Measurements from ENCODE around the gene RAPSN. TPM values are rescaled to one million over a fixed set of nuclear protein-coding genes. Genes with fewer than 3 reads are reported as not detected.

RAPSN gene
- total and polyA plus RNA-seq, 12 donors, result 0.18 to 5.1 (median 2.1) TPM

DNA sequence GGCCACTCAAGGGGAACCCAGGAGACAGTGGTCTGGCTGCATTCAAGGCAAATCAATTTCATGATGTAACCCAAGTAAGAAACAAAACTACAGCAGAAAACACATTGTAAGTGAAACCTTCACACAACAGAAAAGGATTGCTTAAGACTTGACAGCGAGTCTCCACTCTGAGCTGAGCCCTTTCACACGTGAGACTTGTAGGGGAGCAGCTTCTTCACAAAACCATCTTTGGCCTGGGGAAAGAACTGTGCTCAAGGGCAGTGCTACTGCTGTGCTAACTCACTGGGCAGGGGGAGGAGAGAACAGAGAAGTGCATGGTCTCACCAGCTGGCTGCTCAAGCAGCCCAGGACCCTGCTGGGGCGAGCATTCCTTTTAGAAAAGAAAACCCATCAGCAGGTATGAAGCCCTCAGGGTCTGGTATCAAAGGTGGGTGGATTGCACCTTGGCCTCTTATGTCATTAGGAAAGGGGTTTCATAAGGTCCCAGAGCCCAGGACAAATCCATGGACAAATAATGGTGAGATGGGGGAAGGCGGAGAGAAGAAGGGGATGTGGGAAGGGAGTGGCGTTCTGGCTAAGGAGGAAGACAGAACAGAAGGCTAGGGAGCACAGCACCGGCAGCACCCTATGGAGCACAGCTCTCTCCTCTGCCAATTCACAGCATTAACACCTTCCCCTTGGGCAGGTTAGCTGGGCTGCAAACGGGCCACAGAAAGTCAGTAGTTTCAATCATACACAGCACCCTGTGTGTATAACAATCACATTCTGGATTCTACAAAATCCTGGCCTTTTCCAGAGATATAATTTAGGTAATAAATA, 20.6 kb upstream of the RAPSN start:
- intact Hi-C loops (cut with DNase I), result loop anchor here in 1 of 2 donors (5.0 kb wide), 1 partner anchor 83 kb away; the partner anchor contains the start of gene CELF1
- peaks cover 17 to 28% of the 10 kb centered on the region in 2 donors for H3K4me1 ChIP-seq (replicated peaks in 1 of 2)
- peak overlapping the region in 2 of 5 donors; percentile 21 to 47 for H3K27ac ChIP-seq
- no peaks in the 10 kb centered on the region for H3K9me3 ChIP-seq (replicated peaks in 1 of 3)
- peaks cover 0 to 55% of the 10 kb centered on the region in 2 donors for H3K36me3 ChIP-seq (replicated peaks in 1 of 2)
- H3K27me3 ChIP-seq, result no peaks in the 10 kb centered on the region
- WGBS, 4 donors, result 90 to 96% (median 92%) methylated on average over 6 to 7 of the region's 7 CpGs
- TF ChIP-seq POLR2A (IDR thresholded peaks at IDR 0.05), result no peak
- TF ChIP-seq, protein P1, sequence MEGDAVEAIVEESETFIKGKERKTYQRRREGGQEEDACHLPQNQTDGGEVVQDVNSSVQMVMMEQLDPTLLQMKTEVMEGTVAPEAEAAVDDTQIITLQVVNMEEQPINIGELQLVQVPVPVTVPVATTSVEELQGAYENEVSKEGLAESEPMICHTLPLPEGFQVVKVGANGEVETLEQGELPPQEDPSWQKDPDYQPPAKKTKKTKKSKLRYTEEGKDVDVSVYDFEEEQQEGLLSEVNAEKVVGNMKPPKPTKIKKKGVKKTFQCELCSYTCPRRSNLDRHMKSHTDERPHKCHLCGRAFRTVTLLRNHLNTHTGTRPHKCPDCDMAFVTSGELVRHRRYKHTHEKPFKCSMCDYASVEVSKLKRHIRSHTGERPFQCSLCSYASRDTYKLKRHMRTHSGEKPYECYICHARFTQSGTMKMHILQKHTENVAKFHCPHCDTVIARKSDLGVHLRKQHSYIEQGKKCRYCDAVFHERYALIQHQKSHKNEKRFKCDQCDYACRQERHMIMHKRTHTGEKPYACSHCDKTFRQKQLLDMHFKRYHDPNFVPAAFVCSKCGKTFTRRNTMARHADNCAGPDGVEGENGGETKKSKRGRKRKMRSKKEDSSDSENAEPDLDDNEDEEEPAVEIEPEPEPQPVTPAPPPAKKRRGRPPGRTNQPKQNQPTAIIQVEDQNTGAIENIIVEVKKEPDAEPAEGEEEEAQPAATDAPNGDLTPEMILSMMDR (IDR thresholded peaks at IDR 0.05), result no peak
- DNase-seq, result no peak
- no peak overlapping the region for H3K4me3 ChIP-seq

DNA sequence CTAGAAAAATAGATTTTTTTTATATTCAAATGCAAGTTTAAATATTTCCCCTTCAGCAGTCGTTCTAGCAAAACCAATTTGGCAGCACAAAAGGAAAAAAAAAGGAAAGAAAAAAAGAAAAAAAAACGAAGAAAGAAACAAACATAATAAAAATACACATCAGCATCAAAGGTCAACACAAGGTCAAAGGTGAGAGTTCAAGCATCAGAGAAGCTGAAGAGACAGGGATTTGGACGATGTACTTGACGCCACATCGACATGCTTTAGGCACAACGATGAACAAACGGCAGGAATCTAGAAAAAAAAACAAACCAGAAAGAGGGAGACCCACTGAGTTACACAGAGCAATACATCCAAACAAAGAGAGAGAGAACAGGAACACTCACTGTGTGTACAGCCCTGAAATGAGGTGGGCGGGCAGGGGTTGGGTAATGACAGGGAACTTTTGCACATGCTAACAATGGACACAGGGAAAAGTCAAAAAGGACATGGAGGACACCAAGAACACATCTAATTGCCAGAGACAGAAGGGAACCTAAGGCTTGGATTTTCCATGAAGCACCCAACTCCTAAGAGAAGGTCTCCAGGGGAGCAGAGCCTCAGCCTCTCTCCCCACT, 19.8 kb upstream of the RAPSN start:
- WGBS, 4 donors, result 68 to 73% (median 70%) methylated on average over 8 of the region's 8 CpGs
- H3K27ac ChIP-seq, result peak overlapping the region in 2 of 5 donors; percentile 21 to 47
- H3K27me3 ChIP-seq, result no peaks in the 10 kb centered on the region
- no peaks in the 10 kb centered on the region for H3K9me3 ChIP-seq (replicated peaks in 1 of 3)
- no peak overlapping the region for H3K4me3 ChIP-seq
- intact Hi-C loops (cut with DNase I), result loop anchor here in 1 of 2 donors (5.0 kb wide), 1 partner anchor 84 kb away; the partner anchor contains the start of gene CELF1
- H3K4me1 ChIP-seq (replicated peaks in 1 of 2), result peaks cover 17 to 28% of the 10 kb centered on the region in 2 donors
- TF ChIP-seq, protein P1 (IDR thresholded peaks at IDR 0.05), result no peak
- TF ChIP-seq POLR2A (IDR thresholded peaks at IDR 0.05), result no peak
- H3K36me3 ChIP-seq (replicated peaks in 1 of 2), result peaks cover 0 to 47% of the 10 kb centered on the region in 2 donors
- no peak for DNase-seq

DNA sequence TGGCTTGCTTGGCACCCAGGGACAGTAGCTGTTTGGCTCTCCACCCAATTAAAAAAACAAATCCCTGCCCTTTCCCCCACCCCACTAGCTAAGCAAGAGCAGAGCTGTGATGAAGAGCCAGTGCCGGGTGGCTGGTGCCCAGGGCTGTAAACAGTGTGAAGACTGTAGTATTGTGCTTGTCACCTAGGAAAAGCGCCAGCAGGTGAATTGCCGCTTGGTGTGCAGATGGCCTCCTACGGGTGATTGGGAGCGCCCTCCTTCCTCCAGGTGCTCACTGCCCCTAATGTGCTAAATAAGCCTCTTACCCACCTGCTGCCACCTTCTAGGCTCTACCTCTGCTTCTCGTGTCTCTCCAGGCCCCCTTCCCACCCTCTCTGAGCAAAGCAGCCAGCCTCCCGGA, 18.4 kb upstream of the RAPSN start:
- H3K4me3 ChIP-seq, result no peak overlapping the region
- peaks cover 17 to 28% of the 10 kb centered on the region in 2 donors for H3K4me1 ChIP-seq (replicated peaks in 1 of 2)
- no peak for TF ChIP-seq POLR2A (IDR thresholded peaks at IDR 0.05)
- TF ChIP-seq, protein P1 (IDR thresholded peaks at IDR 0.05), result no peak
- H3K9me3 ChIP-seq (replicated peaks in 1 of 3), result no peaks in the 10 kb centered on the region
- H3K27ac ChIP-seq, result peak overlapping the region in 3 of 5 donors; percentile 72 to 87 (median 75)
- WGBS, 4 donors, result 73 to 86% (median 83%) methylated on average over 5 to 7 of the region's 7 CpGs
- DNase-seq, result no peak
- no peaks in the 10 kb centered on the region for H3K27me3 ChIP-seq
- peaks cover 0 to 33% of the 10 kb centered on the region in 2 donors for H3K36me3 ChIP-seq (replicated peaks in 1 of 2)
- intact Hi-C loops (cut with DNase I), result loop anchor here in 1 of 2 donors (5.0 kb wide), 1 partner anchor 85 kb away; the partner anchor contains the start of gene CELF1

DNA sequence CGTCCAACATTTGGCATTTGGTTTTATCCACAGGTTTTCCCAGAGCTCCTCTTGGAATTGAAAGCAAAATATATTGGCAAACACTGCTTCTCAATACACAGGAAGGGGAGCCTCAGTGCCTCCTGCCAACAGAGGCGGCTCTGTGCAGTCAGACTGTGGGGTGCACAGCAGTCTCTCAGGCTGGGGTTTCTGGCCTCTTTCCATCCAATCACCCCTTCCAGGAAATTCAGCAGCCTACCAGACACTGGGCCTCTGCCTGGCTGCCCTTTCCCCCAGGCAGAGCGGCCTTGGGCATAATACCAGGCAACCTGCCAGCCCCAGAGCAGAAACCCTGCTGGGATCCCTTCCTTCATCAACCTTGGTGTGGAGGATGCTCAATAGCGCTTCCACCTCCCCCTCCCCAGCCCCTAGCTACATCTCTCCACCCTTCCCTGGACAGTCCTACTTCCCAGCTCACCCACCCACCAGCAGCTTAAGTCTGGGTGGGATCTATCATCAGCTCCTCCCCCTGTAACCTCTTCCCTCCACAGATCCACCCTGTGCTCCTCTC, 17.8 kb upstream of the RAPSN start:
- H3K4me1 ChIP-seq (replicated peaks in 1 of 2), result peaks cover 17 to 28% of the 10 kb centered on the region in 2 donors
- WGBS, 4 donors, result 10 to 24% (median 15%) methylated on average over 4 of the region's 4 CpGs
- no peaks in the 10 kb centered on the region for H3K9me3 ChIP-seq (replicated peaks in 1 of 3)
- H3K27ac ChIP-seq, result peak overlapping the region; percentile 32 to 87 (median 72)
- H3K36me3 ChIP-seq (replicated peaks in 1 of 2), result peaks cover 0 to 27% of the 10 kb centered on the region in 2 donors
- peak in 1 of 2 donors; percentile 16 for TF ChIP-seq POLR2A (IDR thresholded peaks at IDR 0.05)
- TF ChIP-seq, protein P1 (IDR thresholded peaks at IDR 0.05), result no peak
- no peak overlapping the region for H3K4me3 ChIP-seq
- no peaks in the 10 kb centered on the region for H3K27me3 ChIP-seq
- peak; percentile 71 to 89 (median 86) for DNase-seq
- intact Hi-C loops (cut with DNase I), result loop anchor here in 1 of 2 donors (5.0 kb wide), 1 partner anchor 86 kb away; the partner anchor contains the start of gene CELF1

Measured in adrenal gland (tissue), 12 donors.